H9 (cell line): ENCODE results near the gene IL1RAP. TPM values are rescaled to one million over a fixed set of nuclear protein-coding genes. Genes with fewer than 3 reads are reported as not detected.

Source experiments
- DNase-seq: peaks from one replicate; pipeline ENCODE4 v3.0.0-alpha.2; 2017
- H2AFZ ChIP-seq: one replicate; pipeline ENCODE4 v1.6.1; 2013; ENCODE audit warnings: mild to moderate bottlenecking, low read length, control low read depth, moderate library complexity
- H2AK5ac ChIP-seq: 2 replicates; pipeline ENCODE4 v1.6.1; 2013; ENCODE audit warnings: low read length, control low read depth, mixed read lengths; ENCODE audit not compliant: insufficient read length
- H2BK120ac ChIP-seq: one replicate; pipeline ENCODE4 v1.6.1; 2013; ENCODE audit warnings: low read depth, mild to moderate bottlenecking, low read length, control low read depth, inconsistent platforms; ENCODE audit not compliant: poor library complexity, severe bottlenecking
- H2BK12ac ChIP-seq: 2 replicates; pipeline ENCODE4 v1.6.1; 2013; ENCODE audit warnings: low read length, control low read depth, mixed read lengths, low read depth; ENCODE audit not compliant: insufficient read length
- H2BK15ac ChIP-seq: 2 replicates; pipeline ENCODE4 v1.6.1; 2013; ENCODE audit warnings: low read depth, low read length, control low read depth
- H2BK20ac ChIP-seq: one replicate; pipeline ENCODE4 v1.6.1; 2013; ENCODE audit warnings: low read depth, mild to moderate bottlenecking, low read length, control low read depth, inconsistent platforms; ENCODE audit not compliant: poor library complexity, severe bottlenecking
- H2BK5ac ChIP-seq: 2 replicates; pipeline ENCODE4 v1.6.1; 2013; ENCODE audit warnings: low read length, control low read depth, mixed read lengths; ENCODE audit not compliant: insufficient read length
- H3K14ac ChIP-seq: 2 replicates; pipeline ENCODE4 v1.6.1; 2013; ENCODE audit warnings: low read length, control low read depth; ENCODE audit not compliant: insufficient read depth
- H3K18ac ChIP-seq: 2 replicates; pipeline ENCODE4 v1.6.1; 2013; ENCODE audit warnings: low read depth, mild to moderate bottlenecking, mixed read lengths, low read length, control low read depth; ENCODE audit not compliant: insufficient read length
- H3K23ac ChIP-seq: 2 replicates; pipeline ENCODE4 v1.6.1; 2013; ENCODE audit warnings: low read length, control low read depth, mixed read lengths, low read depth; ENCODE audit not compliant: insufficient read length
- H3K23me2 ChIP-seq: 2 replicates; pipeline ENCODE4 v1.6.1; 2013; ENCODE audit warnings: low read depth, mild to moderate bottlenecking, mixed read lengths, low read length, control low read depth; ENCODE audit not compliant: insufficient read length, poor library complexity, severe bottlenecking
- H3K27ac ChIP-seq: 2 replicates; pipeline ENCODE4 v1.5.1; 2013; ENCODE audit warnings: low read length, control low read depth, mixed read lengths, low read depth; ENCODE audit not compliant: insufficient read length
- H3K27me3 ChIP-seq: 2 replicates; pipeline ENCODE4 v1.6.1; 2013; ENCODE audit warnings: low read length, control low read depth, inconsistent platforms; ENCODE audit not compliant: insufficient read depth
- H3K4ac ChIP-seq: 2 replicates; pipeline ENCODE4 v1.6.1; 2013; ENCODE audit warnings: low read depth, mild to moderate bottlenecking, control low read depth, inconsistent platforms, low read length, moderate library complexity
- H3K4me1 ChIP-seq: 2 replicates; pipeline ENCODE4 v1.6.1; 2013; ENCODE audit warnings: low read length, control low read depth, inconsistent platforms; ENCODE audit not compliant: insufficient read depth
- H3K4me2 ChIP-seq: 2 replicates; pipeline ENCODE4 v1.6.1; 2013; ENCODE audit warnings: low read length, control low read depth, mixed read lengths; ENCODE audit not compliant: insufficient read length, insufficient read depth
- H3K56ac ChIP-seq: 2 replicates; pipeline ENCODE4 v1.6.1; 2013; ENCODE audit warnings: low read depth, mild to moderate bottlenecking, mixed read lengths, low read length, control low read depth; ENCODE audit not compliant: insufficient read length
- H3K79me1 ChIP-seq: 2 replicates; pipeline ENCODE4 v1.6.1; 2013; ENCODE audit warnings: low read depth, mild to moderate bottlenecking, moderate library complexity, low read length, control low read depth, inconsistent platforms; ENCODE audit not compliant: insufficient read depth, poor library complexity, severe bottlenecking
- H3K79me2 ChIP-seq: 2 replicates; pipeline ENCODE4 v1.6.1; 2013; ENCODE audit warnings: low read length, control low read depth, inconsistent platforms; ENCODE audit not compliant: insufficient read depth
- H3K9ac ChIP-seq: 2 replicates; pipeline ENCODE4 v1.6.1; 2013; ENCODE audit warnings: low read length, control low read depth, mixed read lengths; ENCODE audit not compliant: insufficient read length; ENCODE audit errors: extremely low read depth
- H3K9me3 ChIP-seq: one replicate; pipeline ENCODE4 v1.6.1; 2013; ENCODE audit warnings: low read depth, low read length, inconsistent platforms; ENCODE audit not compliant: control insufficient read depth
- H3T11ph ChIP-seq: one replicate; pipeline ENCODE4 v1.6.1; 2013; ENCODE audit warnings: mild to moderate bottlenecking, low read length, control low read depth, inconsistent platforms
- H4K20me1 ChIP-seq: one replicate; pipeline ENCODE4 v1.6.1; 2013; ENCODE audit not compliant: control insufficient read depth, insufficient read length, insufficient read depth
- H4K5ac ChIP-seq: 2 replicates; pipeline ENCODE4 v1.6.1; 2013; ENCODE audit warnings: low read depth, mild to moderate bottlenecking, mixed read lengths, low read length, control low read depth; ENCODE audit not compliant: insufficient read length
- H4K8ac ChIP-seq: replicated peaks from 2 replicates; pipeline ENCODE4 v1.6.1; 2013; ENCODE audit warnings: low read length, control low read depth, mixed read lengths, low read depth; ENCODE audit not compliant: insufficient read length
- H4K91ac ChIP-seq: 2 replicates; pipeline ENCODE4 v1.6.1; 2013; ENCODE audit warnings: low read depth, mild to moderate bottlenecking, moderate library complexity, mixed read lengths, low read length, control low read depth; ENCODE audit not compliant: insufficient read length
- H3K27ac Mint-ChIP-seq, 3 experiments: 2 replicates in 2 of 3; 3 replicates in 1 of 3; pipeline ENCODE4 v1.8.0; 2020 to 2021; ENCODE audit warnings: mixed read lengths in 3 of 3, mild to moderate bottlenecking in 1 of 3, moderate library complexity in 1 of 3
- H3K27me3 Mint-ChIP-seq: 2 replicates; pipeline ENCODE4 v1.8.0; 2021; ENCODE audit warnings: low read depth, mild to moderate bottlenecking, moderate library complexity, mixed read lengths
- H3K36me3 Mint-ChIP-seq, 3 experiments: 2 replicates in 2 of 3; 3 replicates in 1 of 3; pipeline ENCODE4 v1.8.0; 2020 to 2021; ENCODE audit warnings: low read depth in 3 of 3, mixed read lengths in 3 of 3; ENCODE audit not compliant: insufficient read depth in 1 of 3
- H3K4me1 Mint-ChIP-seq, 2 experiments: 2 replicates each; pipeline ENCODE4 v1.8.0; 2020; ENCODE audit warnings: mixed read lengths in 2 of 2
- H3K4me3 Mint-ChIP-seq, 2 experiments: 2 replicates in 1 of 2; 3 replicates in 1 of 2; pipeline ENCODE4 v1.8.0; 2020 to 2021; ENCODE audit warnings: mild to moderate bottlenecking in 2 of 2, mixed read lengths in 2 of 2, moderate library complexity in 1 of 2
- H3K9me3 Mint-ChIP-seq, 2 experiments: 2 replicates in 1 of 2; 3 replicates in 1 of 2; pipeline ENCODE4 v1.8.0; 2020; ENCODE audit warnings: mild to moderate bottlenecking in 2 of 2, mixed read lengths in 2 of 2, moderate library complexity in 1 of 2
- CTCF ChIP-seq: fragments of 200-600 bp; sonication (generic); conservative IDR thresholded peaks from 3 replicates; pipeline ENCODE4 v1.8.0; 2021; ENCODE audit warnings: antibody characterized with exemption, mild to moderate bottlenecking
- WGBS: extraction: QIAGEN DNeasy Blood & Tissue Kit; methylation state at CpG from one replicate; pipeline ENCODE4 v1.1.7; 2013; ENCODE audit warnings: missing lambda C conversion rate, low lambda C conversion rate, mixed read lengths; ENCODE audit not compliant: insufficient read length; ENCODE audit errors: extremely low coverage; 5-methylcytosine and 5-hydroxymethylcytosine counted together
- total RNA-seq: library from RNA; stranded (reverse); gene quantifications from 2 replicates; pipeline ENCODE4 v1.2.1, GENCODE V29; 2021

The IL1RAP gene
- total RNA-seq, 1 experiment from 2014 or later: 4.6 TPM

- Histone ChIP-seq H2BK15ac (no peak overlapping the region), H2BK20ac (no peak overlapping the region), H3K27ac (no peak overlapping the region), H3K23ac (no peak overlapping the region), H2BK5ac (no peak overlapping the region), H3K14ac (no peak overlapping the region), H3T11ph (no peak overlapping the region), H3K79me2 (no peaks in the 10 kb centered on the region), H3K27me3 (no peaks in the 10 kb centered on the region), H4K20me1 (no peaks in the 10 kb centered on the region), H3K56ac (no peak overlapping the region), H2AK5ac (no peak overlapping the region), H4K8ac (no peak overlapping the region), H2AFZ (no peak overlapping the region), H3K4ac (no peak overlapping the region), H4K91ac (no peak overlapping the region), H3K23me2 (no peaks in the 10 kb centered on the region), H3K79me1 (no peaks in the 10 kb centered on the region), H3K9ac (no peak overlapping the region), H2BK12ac (no peak overlapping the region), H3K4me2 (no peak overlapping the region), H3K9me3 (no peaks in the 10 kb centered on the region), H3K18ac (no peak overlapping the region), H2BK120ac (no peak overlapping the region), H3K4me1 (no peaks in the 10 kb centered on the region; the same call in 1 of the 2 replicates), H4K5ac (no peak overlapping the region)
- no peak for DNase-seq
- no peak for TF ChIP-seq CTCF
- Mint-ChIP-seq H3K4me1 (peaks cover 6 to 9% of the 10 kb centered on the region in 2 experiments; a peak in 3 of 4 replicates), H3K36me3 (no peaks in the 10 kb centered on the region; a peak in 1 of 7 replicates), H3K27me3 (no peaks in the 10 kb centered on the region), H3K9me3 (no peaks in the 10 kb centered on the region), H3K4me3 (no peak overlapping the region), H3K27ac (no peak overlapping the region)
- WGBS: no CpG with 5 or more reads among the region's 1 CpG
These were observed 181.3 kb downstream of the IL1RAP start for GRCh38 chr3:190695225-190695624.
